Activated CD4-positive, alpha-beta T cell treated with anti-CD3 and anti-CD28 coated beads, Interleukin-2, amount 10 ng/mL, durations not matched to agents 7 days and 5 days (primary cell): ENCODE data around the gene CD300LF. TPM values are rescaled to one million over a fixed set of nuclear protein-coding genes. Genes with fewer than 3 reads are reported as not detected.

Source experiments
- CTCF ChIA-PET: fragments of 350-600 bp; sonication (Branson Sonifier 250); formaldehyde crosslinking; loops from one replicate; lab custom pipeline; 2021; ENCODE audit warnings: antibody characterized with exemption; lab: Charles Lee
- POLR2A ChIA-PET: fragments of 350-600 bp; sonication (Branson Sonifier 250); formaldehyde crosslinking; loops from one replicate; lab custom pipeline; 2021; ENCODE audit warnings: antibody characterized with exemption; lab: Charles Lee
- DNase-seq: peaks from one replicate; pipeline ENCODE4 v3.0.0-alpha.2; 2020
- H3K27ac Mint-ChIP-seq: one replicate; pipeline ENCODE4 v1.8.0; 2021; ENCODE audit warnings: mild to moderate bottlenecking, moderate library complexity, mixed read lengths
- H3K27me3 Mint-ChIP-seq: one replicate; pipeline ENCODE4 v1.8.0; 2021; ENCODE audit warnings: mixed read lengths
- H3K36me3 Mint-ChIP-seq: one replicate; pipeline ENCODE4 v1.8.0; 2021; ENCODE audit warnings: low read depth, mixed read lengths
- H3K4me1 Mint-ChIP-seq: one replicate; pipeline ENCODE4 v1.8.0; 2021; ENCODE audit warnings: mixed read lengths
- H3K4me3 Mint-ChIP-seq: one replicate; pipeline ENCODE4 v1.8.0; 2021; ENCODE audit warnings: mild to moderate bottlenecking, moderate library complexity, mixed read lengths
- H3K9me3 Mint-ChIP-seq: one replicate; pipeline ENCODE4 v1.8.0; 2021; ENCODE audit warnings: mixed read lengths
- total RNA-seq, 2 experiments: library from RNA; stranded (reverse); gene quantifications; one replicate each; pipeline ENCODE4 v1.2.3, GENCODE V29; 2021

CD300LF gene
- total RNA-seq, 2 experiments from 2014 or later = not detected

GRCh38 chr17:74744714-74745547 lies 32.2 kb upstream of the CD300LF start:
- peaks cover 20% of the 10 kb centered on the region for H3K36me3 Mint-ChIP-seq
- POLR2A ChIA-PET = no interaction called here
- H3K4me3 Mint-ChIP-seq = peak overlapping the region; percentile 26
- CTCF ChIA-PET = interaction anchor here (0.7 to 4.7 kb wide), 22 partner anchors 8 to 128 kb away, joined by 3 to 38 read pairs (median 6); partner anchors contain the start of genes FDXR, NAT9 and RAB37
- peak overlapping the region; percentile 96 for H3K27ac Mint-ChIP-seq
- H3K4me1 Mint-ChIP-seq = peaks cover 74% of the 10 kb centered on the region
- H3K9me3 Mint-ChIP-seq = peaks cover 4% of the 10 kb centered on the region
- no peaks in the 10 kb centered on the region for H3K27me3 Mint-ChIP-seq
- DNase-seq = peak; percentile 83

DNA sequence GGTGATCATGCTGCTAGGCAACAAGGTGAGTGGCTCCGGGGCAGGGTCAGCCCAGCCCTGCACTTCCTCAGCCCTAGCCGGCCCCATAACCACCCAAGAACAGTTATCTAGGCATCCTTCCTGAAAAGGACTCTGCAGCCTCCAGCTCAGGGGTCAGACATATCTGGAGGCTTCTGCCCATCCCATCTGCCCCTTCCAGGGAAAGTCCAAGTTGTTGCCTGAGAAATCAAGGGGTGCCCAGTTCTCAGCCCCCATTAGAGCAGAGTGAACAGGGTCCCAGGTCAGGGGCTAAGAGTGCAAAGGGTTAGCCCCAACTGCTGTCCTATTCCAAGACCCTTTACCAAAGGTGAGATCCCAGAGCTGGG lies 31.6 kb upstream of the CD300LF start:
- H3K4me1 Mint-ChIP-seq = peaks cover 80% of the 10 kb centered on the region
- H3K4me3 Mint-ChIP-seq = peak overlapping the region; percentile 26
- ChIA-PET POLR2A (no interaction called here), CTCF (interaction anchor here (0.7 to 4.7 kb wide), 13 partner anchors 8 to 121 kb away, joined by 3 to 38 read pairs (median 7); partner anchors contain the start of genes GRIN2C and NAT9)
- no peaks in the 10 kb centered on the region for H3K27me3 Mint-ChIP-seq
- peaks cover 4% of the 10 kb centered on the region for H3K9me3 Mint-ChIP-seq
- no peak for DNase-seq
- peaks cover 14% of the 10 kb centered on the region for H3K36me3 Mint-ChIP-seq
- peak overlapping the region; percentile 96 for H3K27ac Mint-ChIP-seq

DNA sequence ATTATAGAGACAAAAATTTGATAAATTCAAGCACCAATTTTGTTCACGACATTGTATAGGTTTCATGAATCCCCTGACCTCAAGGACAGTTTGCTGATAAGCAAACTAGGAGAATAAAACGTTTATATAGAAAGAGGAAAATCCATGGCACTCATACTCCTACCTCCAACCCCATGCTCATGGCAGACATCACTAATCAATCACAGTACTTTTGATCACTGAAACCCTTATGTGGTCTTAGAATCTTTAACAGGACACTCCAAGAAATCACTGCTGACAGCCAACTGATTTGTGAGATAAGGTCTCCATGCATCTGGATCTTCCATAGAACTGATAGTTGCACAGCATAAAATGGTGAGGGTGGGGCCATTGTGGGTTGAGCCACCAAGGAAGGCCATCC lies 31.0 kb upstream of the CD300LF start:
- Mint-ChIP-seq H3K27ac (peak overlapping the region; percentile 96), H3K9me3 (peaks cover 4% of the 10 kb centered on the region), H3K36me3 (peaks cover 17% of the 10 kb centered on the region), H3K27me3 (no peaks in the 10 kb centered on the region), H3K4me3 (peak overlapping the region; percentile 32), H3K4me1 (peaks cover 86% of the 10 kb centered on the region)
- ChIA-PET CTCF (interaction anchor here (0.7 to 4.7 kb wide), 7 partner anchors 8 to 116 kb away, joined by 3 to 38 read pairs (median 4); partner anchors contain the start of genes GRIN2C and NAT9), POLR2A (no interaction called here)
- DNase-seq = no peak

DNA sequence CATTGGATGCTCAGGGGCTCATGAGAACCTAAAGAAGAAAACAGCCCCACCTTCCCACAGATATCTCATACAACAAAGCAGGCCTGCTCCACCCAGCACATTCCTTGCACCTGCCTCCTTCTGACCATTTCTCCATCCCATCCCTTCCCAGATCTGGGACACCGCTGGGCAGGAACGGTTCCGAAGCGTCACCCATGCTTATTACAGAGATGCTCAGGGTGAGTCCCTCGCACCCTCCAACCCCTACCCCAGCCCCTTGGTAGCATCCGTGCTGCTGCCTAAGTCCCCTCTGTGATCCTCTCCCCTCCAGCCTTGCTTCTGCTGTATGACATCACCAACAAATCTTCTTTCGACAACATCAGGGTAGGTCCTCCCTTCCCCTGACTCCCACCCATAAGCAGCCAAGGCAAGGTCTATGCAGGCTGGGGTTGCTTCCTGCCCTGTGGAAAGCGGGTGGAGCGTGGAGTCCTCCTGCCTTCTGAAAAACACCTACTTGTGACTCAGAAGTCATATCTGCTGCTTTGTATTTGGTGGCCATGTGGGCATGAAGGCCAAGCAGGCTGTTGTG lies 30.3 kb upstream of the CD300LF start:
- Mint-ChIP-seq H3K27ac (peak overlapping the region; percentile 96), H3K4me1 (peaks cover 93% of the 10 kb centered on the region), H3K4me3 (peak overlapping the region; percentile 67), H3K36me3 (peaks cover 18% of the 10 kb centered on the region), H3K27me3 (no peaks in the 10 kb centered on the region), H3K9me3 (peaks cover 4% of the 10 kb centered on the region)
- CTCF ChIA-PET = interaction anchor here (0.6 to 2.7 kb wide), 7 partner anchors 28 to 1523 kb away, joined by 3 to 14 read pairs (median 6); no protein-coding TSS in a partner anchor
- POLR2A ChIA-PET = no interaction called here
- no peak for DNase-seq

- Mint-ChIP-seq H3K36me3 (peaks cover 19% of the 10 kb centered on the region), H3K27ac (peak overlapping the region; percentile 96), H3K9me3 (peaks cover 4% of the 10 kb centered on the region), H3K4me3 (peak overlapping the region; percentile 67), H3K4me1 (peaks cover 91% of the 10 kb centered on the region), H3K27me3 (no peaks in the 10 kb centered on the region)
- DNase-seq = peak; percentile 82
- ChIA-PET POLR2A (interaction anchor here (0.6 kb wide), 1 partner anchor 10 kb away, joined by 4 read pairs; no protein-coding TSS in a partner anchor), CTCF (interaction anchor here (0.6 to 2.7 kb wide), 10 partner anchors 10 to 1522 kb away, joined by 3 to 14 read pairs (median 4); no protein-coding TSS in a partner anchor)
Observed at GRCh38 chr17:74742153-74742515, 29.4 kb upstream of the CD300LF start.

DNA sequence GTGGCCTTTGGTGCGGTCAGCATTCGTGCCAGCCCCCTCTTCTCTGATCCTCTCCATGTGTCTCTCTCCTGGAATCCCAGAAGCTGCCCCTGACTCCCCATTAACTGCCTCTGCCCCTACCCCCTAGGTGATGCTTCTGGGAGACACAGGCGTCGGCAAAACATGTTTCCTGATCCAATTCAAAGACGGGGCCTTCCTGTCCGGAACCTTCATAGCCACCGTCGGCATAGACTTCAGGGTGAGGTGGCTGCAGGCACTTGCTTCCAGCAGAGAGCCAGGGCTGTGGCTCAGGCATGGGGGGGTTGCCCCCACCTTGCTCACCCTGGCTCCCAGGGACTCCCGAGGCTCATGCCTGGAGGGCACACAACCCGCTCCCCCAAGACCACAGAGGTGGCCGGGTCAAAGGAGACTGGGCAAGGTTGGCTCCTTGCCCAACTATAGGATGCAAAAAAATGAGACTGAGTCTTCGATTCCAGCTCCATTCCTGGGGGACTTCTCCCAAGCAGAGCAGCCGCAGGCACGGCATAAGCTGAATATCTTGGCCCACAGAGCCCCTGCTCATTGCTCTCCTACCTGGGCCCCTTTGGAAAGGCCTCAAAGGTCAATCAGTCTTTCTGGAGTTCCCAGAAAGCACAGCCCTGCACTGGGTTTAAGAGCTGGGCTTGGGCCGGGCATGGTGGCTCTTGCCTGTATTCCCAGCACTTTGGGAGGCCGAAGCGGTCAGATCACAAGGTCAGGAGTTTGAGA lies 28.1 kb upstream of the CD300LF start:
- no peak overlapping the region for H3K4me3 Mint-ChIP-seq
- CTCF ChIA-PET = interaction anchor here (2.1 to 2.7 kb wide), 2 partner anchors 30 to 83 kb away, joined by 11 to 14 read pairs; no protein-coding TSS in a partner anchor
- POLR2A ChIA-PET = no interaction called here
- H3K4me1 Mint-ChIP-seq = peaks cover 85% of the 10 kb centered on the region
- H3K36me3 Mint-ChIP-seq = peaks cover 19% of the 10 kb centered on the region
- H3K27ac Mint-ChIP-seq = peak overlapping the region; percentile 96
- H3K27me3 Mint-ChIP-seq = peaks cover 4% of the 10 kb centered on the region
- DNase-seq = no peak
- H3K9me3 Mint-ChIP-seq = peaks cover 4% of the 10 kb centered on the region

DNA sequence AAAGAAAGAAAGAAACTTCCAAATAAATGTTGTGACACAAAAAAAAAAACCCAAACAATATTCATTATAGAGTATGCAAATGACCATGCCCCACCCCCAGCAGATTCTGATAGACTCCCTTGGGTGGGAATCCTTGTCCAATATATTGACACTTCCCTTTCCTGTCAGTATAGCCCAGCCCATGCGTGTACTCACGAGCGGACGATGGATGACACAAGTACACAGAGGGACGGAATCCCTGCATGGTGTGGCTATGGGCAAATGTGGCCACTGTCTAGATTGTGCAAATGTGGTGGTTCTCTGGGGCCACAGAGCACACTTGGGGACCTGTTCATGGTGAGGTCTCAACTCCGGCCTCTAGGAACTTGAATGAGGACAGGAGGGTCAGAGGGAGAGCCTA lies 27.4 kb upstream of the CD300LF start:
- DNase-seq = no peak
- Mint-ChIP-seq H3K27me3 (peaks cover 7% of the 10 kb centered on the region), H3K27ac (peak overlapping the region; percentile 96), H3K9me3 (peaks cover 4% of the 10 kb centered on the region), H3K4me3 (peak overlapping the region; percentile 25), H3K4me1 (peaks cover 87% of the 10 kb centered on the region), H3K36me3 (peaks cover 19% of the 10 kb centered on the region)
- ChIA-PET POLR2A (no interaction called here), CTCF (interaction anchor here (1.0 to 2.7 kb wide), 2 partner anchors 31 to 88 kb away, joined by 3 to 11 read pairs; no protein-coding TSS in a partner anchor)

- Mint-ChIP-seq H3K4me1 (peaks cover 81% of the 10 kb centered on the region), H3K9me3 (peaks cover 4% of the 10 kb centered on the region), H3K27ac (peak overlapping the region; percentile 91), H3K36me3 (peaks cover 19% of the 10 kb centered on the region), H3K4me3 (peak overlapping the region; percentile 83), H3K27me3 (peaks cover 16% of the 10 kb centered on the region)
- peak; percentile 39 for DNase-seq
- ChIA-PET CTCF (interaction anchor here (0.7 to 4.2 kb wide), 8 partner anchors 19 to 359 kb away, joined by 3 to 58 read pairs (median 6); partner anchors contain the start of gene NAT9), POLR2A (no interaction called here)
Observed at GRCh38 chr17:74739227-74739831, 26.6 kb upstream of the CD300LF start.

- no peaks in the 10 kb centered on the region for H3K9me3 Mint-ChIP-seq
- H3K27me3 Mint-ChIP-seq = peaks cover 18% of the 10 kb centered on the region
- ChIA-PET POLR2A (interaction anchor here (3.0 kb wide), 1 partner anchor 81 kb away, joined by 13 read pairs; no protein-coding TSS in a partner anchor), CTCF (interaction anchor here (0.5 to 4.2 kb wide), 25 partner anchors 8 to 558 kb away, joined by 3 to 58 read pairs (median 5); partner anchors contain the start of genes FDXR and NAT9)
- H3K4me1 Mint-ChIP-seq = peaks cover 71% of the 10 kb centered on the region
- H3K36me3 Mint-ChIP-seq = peaks cover 13% of the 10 kb centered on the region
- peak overlapping the region; percentile 83 for H3K4me3 Mint-ChIP-seq
- peak; percentile 87 for DNase-seq
- H3K27ac Mint-ChIP-seq = peak overlapping the region; percentile 91
Observed at GRCh38 chr17:74738051-74738996, 25.6 kb upstream of the CD300LF start.

DNA sequence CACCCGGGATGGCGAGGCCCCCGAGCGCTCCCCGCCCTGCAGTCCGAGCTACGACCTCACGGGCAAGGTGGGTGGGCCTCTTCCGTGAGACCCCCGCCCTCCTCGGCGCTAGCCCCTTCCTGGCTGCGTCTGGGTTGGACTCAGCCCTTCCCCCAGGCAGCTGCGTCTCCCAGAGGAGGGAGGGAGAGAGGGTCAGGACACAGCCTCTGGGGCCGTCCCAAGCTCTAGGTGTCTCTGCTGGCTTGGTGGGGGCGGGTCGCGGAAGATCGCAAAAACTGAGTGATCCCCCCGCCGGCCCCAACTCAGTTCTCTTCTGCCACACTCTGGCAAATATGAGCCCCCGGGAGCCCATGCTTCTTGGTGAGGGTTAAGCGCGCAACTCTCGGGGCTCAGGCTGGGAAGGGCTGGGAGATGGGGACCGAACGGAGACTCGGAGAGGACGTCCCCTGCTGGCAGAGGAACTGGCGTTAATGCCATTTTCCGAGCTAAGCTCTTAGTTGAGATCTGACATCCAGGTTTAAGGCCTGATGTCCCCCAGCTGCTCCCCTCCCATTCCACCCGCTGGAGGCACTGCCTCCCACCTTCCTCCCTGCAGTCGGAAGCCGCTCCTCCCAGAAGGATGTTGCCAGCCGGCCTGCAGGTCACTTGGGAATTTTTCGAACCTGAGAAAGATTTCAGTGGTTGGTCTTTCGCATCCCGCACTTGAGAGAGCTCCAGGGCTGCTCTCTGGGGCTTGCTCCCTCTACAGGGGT lies 24.8 kb upstream of the CD300LF start:
- Mint-ChIP-seq H3K27ac (peak overlapping the region; percentile 91), H3K36me3 (peaks cover 13% of the 10 kb centered on the region), H3K4me1 (peaks cover 62% of the 10 kb centered on the region), H3K4me3 (peak overlapping the region; percentile 83), H3K9me3 (no peaks in the 10 kb centered on the region), H3K27me3 (peaks cover 18% of the 10 kb centered on the region)
- peak; percentile 58 for DNase-seq
- ChIA-PET POLR2A (interaction anchor here (3.0 kb wide), 1 partner anchor 80 kb away, joined by 13 read pairs; no protein-coding TSS in a partner anchor), CTCF (interaction anchor here (0.7 to 4.2 kb wide), 19 partner anchors 9 to 369 kb away, joined by 3 to 58 read pairs (median 5); partner anchors contain the start of genes FDXR and NAT9)
